Activated gamma-delta T cell treated with Interleukin-2 at 50 U/mL for 16 hours (primary cell): ENCODE results near the gene CHKB.
"Not testable (repeated sequence)": the region's sequence is repeated elsewhere in the genome, so short reads cannot be mapped to it uniquely, and the experiment has no call there.

Experiments used
- DNase-seq: peaks from one replicate; pipeline ENCODE4 v3.0.0-alpha.2; 2020

Gene CHKB

DNA sequence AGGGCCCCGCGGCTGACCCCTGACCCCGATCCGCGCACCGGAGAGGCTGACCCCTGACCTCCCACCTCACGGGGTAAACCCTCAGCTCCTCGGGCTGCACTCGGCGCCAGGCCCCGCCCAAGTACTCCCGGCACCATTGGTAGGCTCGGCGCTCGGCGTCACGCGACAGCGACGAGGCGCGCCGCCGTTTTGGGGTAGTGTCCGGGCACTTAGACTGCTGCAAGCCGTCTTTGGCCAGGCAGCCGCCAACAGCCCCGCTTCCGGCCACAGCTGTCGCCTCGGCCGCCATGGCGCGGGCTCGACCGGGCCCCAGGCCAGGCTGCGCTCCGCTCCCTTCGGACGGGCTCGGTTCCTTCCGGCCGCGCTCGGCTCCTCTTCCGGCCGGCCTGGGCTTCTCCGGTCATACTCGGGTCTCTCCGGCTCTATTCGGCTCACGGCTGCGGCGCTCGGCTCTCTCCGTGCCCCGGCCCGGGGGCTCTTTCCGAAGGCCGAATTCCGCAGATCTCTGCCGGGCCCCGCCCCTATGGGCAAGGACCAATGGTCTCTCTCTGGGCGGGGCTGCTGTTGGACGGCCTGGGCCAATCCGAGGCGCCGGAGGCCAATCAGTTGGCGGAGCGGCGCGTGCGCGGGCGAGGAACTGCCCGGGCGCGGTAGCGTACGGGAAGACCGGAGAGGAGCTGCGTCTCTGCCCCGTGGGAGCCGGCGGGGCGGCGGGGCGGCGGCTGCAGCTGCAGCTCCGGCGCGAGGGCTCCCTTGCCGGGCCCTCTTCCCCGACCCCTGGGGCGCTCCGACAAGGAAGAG is at the start of gene CHKB:
Gene CHKB (minus strand): TSS at position 357 of the 801 bp plus-strand sequence. CDS start 68 bp downstream, at position 289.
- peak; percentile 98 for DNase-seq

DNA sequence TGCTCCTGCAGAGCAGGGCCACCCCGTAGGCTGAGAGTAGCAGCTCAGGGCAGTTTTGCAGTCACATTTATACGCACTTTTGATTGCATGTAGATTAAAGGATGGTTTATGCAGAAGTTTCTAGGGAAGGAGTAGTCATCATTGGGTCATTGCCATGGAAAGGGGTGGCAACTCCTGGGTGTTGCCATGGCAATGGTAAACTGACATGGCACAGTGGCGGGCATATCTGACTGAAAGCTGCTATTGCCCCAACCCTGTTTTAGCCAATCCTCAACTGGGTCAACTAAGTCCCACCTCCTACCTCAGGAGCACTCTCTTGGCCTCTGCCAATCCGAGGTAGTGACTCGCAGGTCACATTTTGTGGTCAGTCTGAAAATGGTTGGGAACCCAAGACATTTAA is 47.7 kb upstream of the CHKB start:
- no peak for DNase-seq

- DNase-seq: peak; percentile 42
Measured at GRCh38 chr22:50628543-50629134, 46.0 kb upstream of the CHKB start.

- DNase-seq: peak; percentile 68
Measured at GRCh38 chr22:50627642-50628542, 45.2 kb upstream of the CHKB start, which contains the start of gene ARSA. TSS of gene ARSA (minus strand) at chr22:50628152. CDS start at chr22:50627779, 373 bp downstream.

DNA sequence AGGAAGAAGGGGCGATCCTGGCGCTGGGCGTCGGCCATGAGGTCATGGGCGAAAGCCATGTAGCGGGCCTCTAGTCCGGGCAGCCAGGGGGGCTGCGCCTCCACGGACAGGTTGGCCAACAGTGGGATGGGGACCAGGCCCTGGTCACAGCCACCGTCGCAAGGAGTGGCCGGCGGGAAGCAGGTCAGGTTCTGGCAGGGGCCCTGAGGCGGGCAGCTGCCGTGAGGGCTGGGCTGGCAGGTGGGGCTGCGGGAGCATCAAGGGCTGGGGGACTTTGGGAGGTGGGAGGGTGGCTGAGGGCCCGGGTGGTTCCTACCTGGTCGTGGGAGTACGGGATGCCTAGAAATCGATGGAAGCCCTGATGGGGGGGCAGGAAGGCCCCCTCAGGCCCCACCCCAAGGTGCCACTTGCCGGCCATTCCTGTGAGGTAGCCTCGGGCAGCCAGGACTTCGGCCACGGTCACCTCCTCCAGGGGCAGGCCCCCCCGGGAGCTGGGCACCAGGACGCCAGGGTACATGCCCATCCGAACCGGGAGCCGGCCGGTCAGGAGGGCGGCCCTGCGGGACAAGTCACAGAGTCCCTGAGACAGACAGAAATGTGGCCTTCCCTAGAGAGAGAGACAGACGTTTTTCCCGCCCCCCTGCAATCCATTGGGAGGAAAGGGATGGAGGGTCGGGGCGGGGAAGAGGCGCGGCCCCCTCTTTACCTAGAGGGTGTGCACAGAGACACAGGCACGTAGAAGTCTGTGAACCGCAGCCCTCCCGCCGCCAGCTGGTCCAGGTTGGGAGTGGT is 44.4 kb upstream of the CHKB start:
- no peak for DNase-seq

- DNase-seq: no peak
Measured at GRCh38 chr22:50626314-50626849, 43.7 kb upstream of the CHKB start.

- no peak for DNase-seq
Measured at GRCh38 chr22:50625568-50626313, 43.1 kb upstream of the CHKB start.

GRCh38 chr22:50625131-50625567 is 42.5 kb upstream of the CHKB start:
- no peak for DNase-seq

DNA sequence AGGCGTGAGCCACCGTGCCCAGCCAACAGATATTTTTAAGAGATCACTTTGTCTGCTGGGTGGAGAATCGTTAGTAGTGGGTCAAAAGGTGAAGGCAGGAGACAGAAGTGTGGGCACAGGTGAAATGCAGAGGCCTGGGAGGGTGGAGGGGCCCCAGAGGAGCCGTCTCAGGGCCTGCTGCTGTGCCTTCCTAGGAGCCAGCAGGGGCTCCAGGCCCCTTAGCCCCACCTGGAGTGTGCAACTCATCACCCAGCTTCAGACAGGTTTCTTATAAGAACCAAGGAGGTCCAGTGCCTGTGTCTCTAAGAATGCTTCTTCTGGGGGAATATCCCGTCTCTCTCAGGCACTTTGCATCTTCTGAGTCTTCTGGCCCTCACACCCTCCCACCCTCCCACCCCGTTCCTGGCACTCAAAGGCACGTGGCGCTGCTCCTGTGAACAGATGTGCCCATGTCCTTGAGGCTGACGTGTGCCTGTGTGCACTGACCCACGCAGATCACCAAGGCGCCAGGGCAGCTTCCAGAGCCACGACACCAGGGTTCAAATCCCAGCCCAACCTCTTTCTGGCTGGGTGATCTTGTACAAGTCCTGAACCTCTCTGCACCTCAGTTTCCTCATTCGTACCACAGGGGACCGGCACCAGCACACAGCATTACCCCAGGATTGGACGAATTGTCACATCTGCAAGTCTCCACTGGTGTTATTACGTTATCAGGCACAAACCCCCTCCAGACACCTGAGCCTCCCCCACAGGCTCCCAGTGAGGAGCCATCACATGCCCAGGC is 41.9 kb upstream of the CHKB start:
- no peak for DNase-seq

GRCh38 chr22:50622723-50623327 is 40.2 kb upstream of the CHKB start:
- DNase-seq: no peak

DNA sequence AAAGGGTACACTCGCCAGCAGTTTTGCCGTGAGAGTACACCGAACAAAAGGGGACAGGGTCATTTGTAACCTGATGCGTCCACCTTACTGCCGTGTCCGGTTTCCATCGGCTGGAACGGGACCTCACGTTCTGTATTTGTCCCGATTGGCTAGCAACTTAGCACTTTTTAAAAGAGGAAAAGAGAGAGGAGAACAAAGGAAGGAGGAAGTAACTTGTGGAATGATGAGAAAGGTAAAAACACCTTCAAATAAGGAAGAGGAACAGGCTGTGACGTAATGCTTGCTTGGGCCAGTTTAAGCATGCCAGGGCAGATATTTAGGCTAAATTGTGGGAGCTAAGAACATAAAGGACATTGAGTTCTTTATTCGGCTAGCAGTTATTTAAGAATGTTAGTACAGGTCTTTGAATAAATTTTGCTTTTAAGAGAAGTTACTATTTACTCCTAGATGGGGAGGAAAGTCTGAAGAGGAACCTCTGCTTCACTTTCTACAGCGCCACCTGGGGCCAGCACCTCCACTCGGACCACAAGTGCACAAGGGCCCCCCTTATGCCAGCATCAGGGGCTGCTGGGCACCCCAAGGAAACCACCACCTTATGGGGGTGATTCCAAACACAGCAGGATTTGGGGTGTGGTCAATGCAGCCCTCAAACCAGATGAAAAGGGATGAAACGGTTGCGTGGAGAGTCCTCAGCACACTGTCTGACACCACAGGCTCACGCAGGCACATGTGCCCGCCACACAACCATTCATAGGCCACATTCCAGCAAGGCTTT is 39.5 kb upstream of the CHKB start:
- DNase-seq: no peak

GRCh38 chr22:50621356-50621880 is 38.8 kb upstream of the CHKB start:
- DNase-seq: peak; percentile 49

GRCh38 chr22:50620593-50621355 is 38.1 kb upstream of the CHKB start:
- peak; percentile 92 for DNase-seq

DNA sequence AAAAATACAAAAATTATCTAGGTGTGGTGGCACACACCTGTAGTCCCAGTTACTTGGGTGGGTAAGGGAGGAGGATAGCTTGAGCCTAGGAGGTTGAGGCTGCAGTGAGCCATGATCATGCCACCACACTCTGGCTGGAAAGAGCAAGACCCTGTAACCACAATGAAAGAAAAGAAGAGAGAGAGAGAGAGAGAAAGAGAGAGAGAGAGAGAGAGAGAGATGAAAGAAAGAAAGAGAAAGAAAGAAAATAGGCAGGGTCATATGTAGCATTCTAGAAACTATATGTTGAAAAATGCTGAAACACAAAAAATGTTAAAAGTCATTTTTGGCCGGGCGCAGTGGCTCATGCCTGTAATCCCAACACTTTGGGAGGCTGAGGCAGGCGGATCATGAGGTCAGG is 31.6 kb upstream of the CHKB start:
- DNase-seq: not testable (repeated sequence)

DNA sequence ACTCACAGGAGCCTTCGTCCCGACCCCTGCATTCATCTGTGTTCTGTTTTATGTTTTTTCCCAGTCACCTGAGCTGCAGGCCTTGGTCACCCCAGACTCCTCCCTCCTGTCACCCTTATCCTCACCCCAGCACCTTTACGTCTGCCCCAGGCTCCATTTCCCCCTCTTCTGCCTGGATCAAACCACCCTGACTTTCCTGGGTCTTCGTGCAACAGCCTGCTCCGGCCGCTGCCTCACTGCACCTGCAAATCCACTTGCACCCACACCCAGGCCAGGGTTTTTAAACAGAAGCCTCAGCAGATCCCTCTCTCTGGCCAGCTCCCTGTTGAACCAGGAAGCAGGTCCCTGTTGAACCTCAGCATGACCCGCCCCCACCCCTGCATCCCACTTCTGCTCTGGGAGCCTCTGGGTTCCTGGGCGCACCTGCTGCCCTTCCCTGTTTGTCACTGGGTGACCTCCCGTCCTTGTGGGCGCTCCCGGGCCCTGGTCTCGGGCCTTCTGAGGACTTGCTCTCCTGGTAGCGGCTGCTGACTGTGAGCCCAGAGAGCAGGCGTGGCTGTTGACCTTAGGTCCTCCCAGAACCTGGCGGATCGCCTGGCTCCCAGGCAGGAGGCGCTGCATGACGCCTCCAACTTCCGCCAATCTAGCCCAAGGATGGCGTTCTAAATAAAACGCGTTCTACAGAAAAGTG is 30.8 kb upstream of the CHKB start:
- DNase-seq: no peak

GRCh38 chr22:50612528-50613221 is 30.0 kb upstream of the CHKB start:
- no peak for DNase-seq

GRCh38 chr22:50612168-50612527 is 29.5 kb upstream of the CHKB start:
- DNase-seq: no peak
